ENCODE measurements around the gene SNX9.
"Not testable (repeated sequence)": the region's sequence is repeated elsewhere in the genome, so short reads cannot be mapped to it uniquely, and the experiment has no call there.

Gene SNX9

DNA sequence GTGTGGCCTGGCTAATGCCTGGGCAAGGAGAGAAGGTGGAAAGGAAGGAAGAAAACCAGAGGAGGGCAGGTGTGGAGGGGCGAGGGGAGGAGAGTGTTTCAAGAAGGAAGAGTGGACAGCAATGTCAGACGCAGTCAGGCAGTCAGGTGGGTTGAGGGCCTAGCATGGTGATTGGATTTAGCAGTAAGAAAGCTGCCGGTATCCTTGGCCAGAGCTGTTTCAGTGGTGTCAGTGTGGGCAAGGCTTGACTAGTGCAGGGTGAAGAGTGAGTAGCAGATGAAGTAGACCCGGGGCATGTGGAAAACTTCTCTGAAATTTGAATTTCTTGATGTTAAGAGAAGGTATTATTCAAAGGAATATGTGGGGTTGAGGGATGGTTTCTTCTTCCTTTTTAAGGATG is 27.0 kb downstream of the SNX9 start:
- H3K4me3 ChIP-seq (replicated peaks; ENCODE audit: low read depth, low read length) = no peak overlapping the region
- TF ChIP-seq, protein P1, sequence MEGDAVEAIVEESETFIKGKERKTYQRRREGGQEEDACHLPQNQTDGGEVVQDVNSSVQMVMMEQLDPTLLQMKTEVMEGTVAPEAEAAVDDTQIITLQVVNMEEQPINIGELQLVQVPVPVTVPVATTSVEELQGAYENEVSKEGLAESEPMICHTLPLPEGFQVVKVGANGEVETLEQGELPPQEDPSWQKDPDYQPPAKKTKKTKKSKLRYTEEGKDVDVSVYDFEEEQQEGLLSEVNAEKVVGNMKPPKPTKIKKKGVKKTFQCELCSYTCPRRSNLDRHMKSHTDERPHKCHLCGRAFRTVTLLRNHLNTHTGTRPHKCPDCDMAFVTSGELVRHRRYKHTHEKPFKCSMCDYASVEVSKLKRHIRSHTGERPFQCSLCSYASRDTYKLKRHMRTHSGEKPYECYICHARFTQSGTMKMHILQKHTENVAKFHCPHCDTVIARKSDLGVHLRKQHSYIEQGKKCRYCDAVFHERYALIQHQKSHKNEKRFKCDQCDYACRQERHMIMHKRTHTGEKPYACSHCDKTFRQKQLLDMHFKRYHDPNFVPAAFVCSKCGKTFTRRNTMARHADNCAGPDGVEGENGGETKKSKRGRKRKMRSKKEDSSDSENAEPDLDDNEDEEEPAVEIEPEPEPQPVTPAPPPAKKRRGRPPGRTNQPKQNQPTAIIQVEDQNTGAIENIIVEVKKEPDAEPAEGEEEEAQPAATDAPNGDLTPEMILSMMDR (IDR thresholded peaks at IDR 0.05; ENCODE audit: low read length, missing control alignments) = no peak
- no peak for DNase-seq (ENCODE audit: low read depth)

GRCh38 chr6:157853018-157853805 is 30.2 kb downstream of the SNX9 start:
- TF ChIP-seq, protein P1 (IDR thresholded peaks at IDR 0.05; ENCODE audit: low read length, missing control alignments) = no peak
- peak; percentile 30 for DNase-seq (ENCODE audit: low read depth)
- H3K4me3 ChIP-seq (replicated peaks; ENCODE audit: low read depth, low read length) = no peak overlapping the region

DNA sequence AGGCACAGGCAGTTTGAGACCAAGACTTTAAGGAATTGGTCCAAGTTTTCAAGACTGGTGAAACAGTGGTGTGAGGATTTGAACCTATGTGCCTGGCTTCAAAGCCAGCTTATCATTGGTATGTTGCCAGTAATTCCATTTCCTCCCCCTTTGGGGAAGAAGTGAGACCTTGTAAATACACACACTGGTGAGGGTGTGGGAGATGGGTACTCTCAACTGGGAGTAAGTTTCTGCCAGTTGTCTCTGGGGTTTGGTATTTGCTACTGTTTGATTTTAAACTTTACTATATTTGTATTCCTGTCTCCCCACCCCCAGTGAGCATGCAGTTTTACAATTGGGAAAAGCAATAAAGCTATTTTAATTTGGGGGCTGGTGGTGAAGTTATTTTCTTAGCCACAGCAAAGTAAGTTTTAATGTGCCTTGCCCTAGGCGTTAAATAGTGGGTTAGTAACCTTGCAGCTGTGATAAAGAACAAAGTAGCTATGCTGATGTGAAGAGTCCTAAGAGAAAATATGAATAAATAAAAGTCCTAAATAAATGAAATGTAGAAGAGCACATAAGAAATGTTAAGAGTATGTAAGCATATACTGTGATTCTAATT is 31.0 kb downstream of the SNX9 start:
- TF ChIP-seq, protein P1 (IDR thresholded peaks at IDR 0.05; ENCODE audit: low read length, missing control alignments) = no peak
- DNase-seq (ENCODE audit: low read depth) = no peak
- H3K4me3 ChIP-seq (replicated peaks; ENCODE audit: low read depth, low read length) = no peak overlapping the region

GRCh38 chr6:157855325-157855724 is 32.3 kb downstream of the SNX9 start:
- no peak overlapping the region for H3K4me3 ChIP-seq (replicated peaks; ENCODE audit: low read depth, low read length)
- TF ChIP-seq, protein P1 (IDR thresholded peaks at IDR 0.05; ENCODE audit: low read length, missing control alignments) = no peak
- no peak for DNase-seq (ENCODE audit: low read depth)

DNA sequence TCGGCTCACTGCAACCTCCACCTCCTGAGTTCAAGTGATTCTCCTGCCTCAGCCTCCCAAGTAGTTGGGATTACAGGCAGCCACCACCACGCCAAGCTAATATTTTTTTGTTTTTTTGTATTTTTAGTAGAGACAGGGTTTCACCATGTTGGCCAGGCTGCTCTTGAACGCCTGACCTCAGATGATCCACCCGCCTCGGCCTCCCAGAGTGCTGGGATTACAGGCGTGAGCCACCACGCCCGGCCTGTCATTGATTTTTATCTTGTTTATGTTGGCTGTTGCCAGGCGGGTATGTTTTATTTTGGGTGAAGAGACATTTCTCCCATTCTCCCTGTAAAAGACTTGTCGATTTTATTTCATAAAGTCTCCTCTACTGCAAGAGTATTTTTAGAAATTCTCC is 32.8 kb downstream of the SNX9 start:
- not testable (repeated sequence) for DNase-seq (ENCODE audit: low read depth); H3K4me3 ChIP-seq (replicated peaks; ENCODE audit: low read depth, low read length)

DNA sequence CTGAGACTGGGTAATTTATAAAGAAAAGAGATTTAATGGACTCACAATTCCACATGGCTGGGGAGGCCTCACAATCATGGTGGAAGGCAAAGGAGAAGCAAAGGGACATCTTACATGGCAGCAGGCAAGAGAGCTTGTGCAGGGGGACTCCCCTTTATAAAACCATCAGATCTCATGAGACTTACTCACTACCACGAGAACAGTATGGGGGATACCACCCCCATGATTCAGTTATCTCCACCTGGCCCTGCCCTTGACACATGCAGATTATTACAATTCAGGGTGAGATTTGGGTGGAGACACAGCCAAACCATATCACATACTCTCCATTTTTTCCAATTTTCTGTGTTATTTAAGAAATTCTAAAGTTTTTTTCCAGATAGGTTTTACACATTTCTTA is 35.6 kb downstream of the SNX9 start:
- not testable (repeated sequence) for H3K4me3 ChIP-seq (replicated peaks; ENCODE audit: low read depth, low read length); DNase-seq (ENCODE audit: low read depth)

GRCh38 chr6:157859775-157860504 is 36.9 kb downstream of the SNX9 start:
- TF ChIP-seq, protein P1 (IDR thresholded peaks at IDR 0.05; ENCODE audit: low read length, missing control alignments) = no peak
- DNase-seq (ENCODE audit: low read depth) = no peak
- no peak overlapping the region for H3K4me3 ChIP-seq (replicated peaks; ENCODE audit: low read depth, low read length)
